DMS79 treated with DMSO at 0.1 percent for 48 hours (cell line): Measurements from ENCODE around the gene GFRA4.

Experiments
- DNase-seq: peaks from one replicate; lab custom pipeline; 2025; lab: John Stamatoyannopoulos, UW

GFRA4 gene

GRCh38 chr20:3652676-3653596 is 10.3 kb downstream of the GFRA4 start:
- DNase-seq, result peak; percentile 43

DNA sequence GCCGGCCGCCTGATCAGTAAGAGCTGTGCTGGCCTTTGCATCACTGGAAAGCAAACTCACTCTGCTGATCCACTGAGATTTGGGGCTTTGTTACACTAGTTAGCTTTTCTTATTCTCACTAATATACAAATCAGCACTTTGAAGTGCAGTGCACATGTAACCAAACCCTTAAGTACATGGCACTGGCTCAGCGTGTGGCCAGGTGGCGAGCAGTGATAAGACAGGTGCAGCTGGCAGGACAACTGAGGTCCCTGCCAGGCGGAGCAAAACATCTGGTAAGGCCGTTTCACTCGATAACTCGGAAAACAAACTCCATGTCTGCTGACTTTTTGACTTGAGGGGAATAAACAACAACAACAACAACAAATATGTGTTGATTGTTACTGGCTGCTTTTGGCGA is 11.0 kb downstream of the GFRA4 start:
- DNase-seq, result peak; percentile 78

GRCh38 chr20:3651204-3651962 is 11.8 kb downstream of the GFRA4 start:
- peak; percentile 40 for DNase-seq

DNA sequence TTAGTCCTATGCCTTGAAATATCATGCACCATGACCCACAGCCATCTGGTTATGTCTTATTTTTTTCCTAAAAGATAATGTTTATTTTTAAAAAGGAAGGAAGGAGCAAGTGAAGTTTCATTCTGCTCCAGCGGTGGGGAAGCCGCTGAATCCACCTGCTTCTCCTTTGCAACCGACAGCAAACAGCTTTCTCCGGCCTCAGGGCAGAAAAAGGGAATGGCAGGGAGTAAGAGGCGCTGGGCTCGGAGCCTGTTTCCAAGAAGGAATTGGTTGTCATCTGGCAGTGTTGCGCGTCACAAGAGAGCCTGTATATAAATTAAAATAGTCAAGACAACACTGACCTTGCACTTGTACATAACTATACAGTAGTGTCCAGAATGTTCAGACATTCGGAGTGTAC is 14.2 kb downstream of the GFRA4 start:
- DNase-seq, result peak; percentile 29

DNA sequence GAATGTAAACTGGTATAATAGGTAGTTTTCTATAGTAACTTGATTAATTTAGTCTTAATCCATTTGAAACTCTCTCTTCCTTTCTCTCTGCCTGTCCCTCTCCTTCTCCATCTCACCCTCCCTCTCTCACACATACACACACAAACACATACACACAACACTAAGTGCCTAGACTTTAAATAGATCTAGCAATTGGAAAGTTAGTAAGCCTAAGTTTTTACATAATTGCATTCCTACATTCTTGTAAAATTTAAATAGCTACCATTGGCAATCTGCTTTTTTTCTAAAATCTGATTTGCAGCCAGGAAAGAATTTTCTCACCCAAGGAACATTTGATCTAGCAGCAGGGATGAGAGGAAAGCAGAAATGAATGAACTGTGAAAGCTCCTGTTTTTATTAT is 15.7 kb downstream of the GFRA4 start:
- no peak for DNase-seq

- DNase-seq, result no peak
Observed at GRCh38 chr20:3646651-3647050, 16.5 kb downstream of the GFRA4 start.

DNA sequence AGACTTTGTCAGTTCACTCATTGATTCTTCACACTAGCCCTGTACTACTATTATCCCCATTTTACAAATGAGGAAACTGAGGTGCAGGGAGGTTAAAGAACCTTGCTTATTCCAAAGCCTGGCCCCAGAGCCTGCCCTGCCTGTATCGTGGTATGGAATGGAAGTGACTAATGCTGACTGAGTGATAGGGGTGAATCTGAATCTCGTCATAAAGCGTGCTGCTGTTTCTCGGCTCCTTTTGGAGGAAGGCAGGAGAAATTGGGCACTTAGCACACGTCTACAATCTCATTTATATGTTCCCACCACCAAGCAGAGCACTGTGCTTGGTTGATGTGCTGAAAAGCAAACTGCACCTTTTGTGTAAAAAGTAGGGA is 17.1 kb downstream of the GFRA4 start:
- DNase-seq, result no peak

DNA sequence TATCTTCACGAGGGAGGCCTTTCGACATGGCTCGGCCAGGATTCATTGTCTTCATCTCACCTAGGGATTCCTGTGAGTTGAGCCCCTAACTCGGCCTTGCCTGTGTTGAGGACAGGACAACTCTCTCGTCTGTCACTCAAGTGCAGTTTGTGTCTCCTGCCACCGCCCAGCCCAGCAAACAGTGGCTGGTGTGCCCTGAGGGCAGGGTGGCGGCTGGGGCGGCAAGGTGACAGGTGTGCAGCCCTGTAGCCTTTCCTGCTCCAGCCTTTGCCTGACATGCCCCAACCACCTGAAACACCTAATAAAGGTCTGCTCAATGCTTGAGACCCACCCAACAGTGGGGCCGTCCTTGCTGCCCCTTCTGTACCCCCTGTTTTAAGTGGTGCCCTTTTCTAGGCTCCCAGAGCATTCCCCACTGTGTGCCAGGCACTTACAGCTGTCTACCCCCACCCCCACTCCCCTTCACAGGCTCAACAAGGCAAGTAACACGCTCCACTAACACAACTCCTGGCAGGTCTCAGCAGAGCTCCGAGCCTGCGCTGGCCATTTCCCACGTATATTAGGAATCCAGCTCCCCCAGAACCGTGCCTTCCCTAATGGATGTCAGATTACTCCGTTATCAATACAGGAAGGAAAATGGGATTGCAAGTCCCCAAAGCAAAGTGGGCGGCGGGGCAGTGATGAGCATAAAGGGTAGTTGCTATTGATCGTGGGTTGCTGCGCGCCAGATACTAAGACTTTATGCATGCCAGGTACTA is 17.7 kb downstream of the GFRA4 start:
- DNase-seq, result peak; percentile 38

GRCh38 chr20:3640259-3640658 is 22.9 kb downstream of the GFRA4 start:
- no peak for DNase-seq

DNA sequence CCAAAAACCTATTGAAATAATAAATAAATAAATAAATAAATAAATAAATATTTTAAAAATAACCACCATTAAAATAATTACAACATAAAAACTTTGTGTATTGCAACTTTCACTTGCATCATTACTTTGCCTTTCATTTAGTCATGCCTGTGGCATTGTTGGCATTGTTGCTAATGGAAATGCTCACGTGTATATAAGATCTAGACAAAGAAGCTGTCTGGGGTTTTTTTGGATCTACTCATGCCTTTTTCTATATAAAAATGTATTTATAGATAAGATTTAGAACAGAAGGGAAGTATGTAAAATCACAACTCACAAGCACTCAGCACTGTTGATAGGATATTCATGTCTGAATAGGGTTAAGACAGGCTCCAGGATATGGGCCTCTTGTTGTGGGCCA is 27.9 kb downstream of the GFRA4 start:
- no peak for DNase-seq

DNA sequence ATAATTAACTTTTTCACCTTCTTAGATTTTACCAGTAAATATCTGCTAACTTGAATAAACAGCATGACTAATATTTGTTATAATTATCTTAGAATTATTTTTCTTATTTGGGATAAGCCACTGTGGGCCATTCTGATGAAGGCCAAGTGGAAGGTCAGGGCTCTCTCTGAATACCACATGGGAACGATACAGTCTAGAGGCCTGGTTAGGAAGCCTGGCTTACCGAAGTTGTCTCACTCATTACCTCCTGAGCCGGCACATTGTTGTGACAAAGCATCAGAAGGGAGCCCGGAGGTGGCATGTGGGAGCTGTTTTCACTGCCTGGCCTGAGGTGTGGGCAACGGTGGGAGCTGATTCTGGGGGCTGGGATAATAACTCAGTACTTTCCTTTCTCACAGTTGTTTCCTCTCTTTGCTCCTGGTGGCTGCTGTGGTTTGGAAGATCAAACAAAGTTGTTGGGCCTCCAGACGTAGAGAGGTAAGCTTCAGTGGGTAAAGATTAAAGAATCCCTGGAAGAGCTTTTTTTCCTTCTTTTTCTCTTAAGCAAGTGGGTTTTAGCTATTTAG is 29.2 kb downstream of the GFRA4 start:
- no peak for DNase-seq

GRCh38 chr20:3632311-3633004 is 30.7 kb downstream of the GFRA4 start:
- DNase-seq, result no peak

GRCh38 chr20:3631534-3631933 is 31.7 kb downstream of the GFRA4 start:
- DNase-seq, result no peak

GRCh38 chr20:3630429-3630828 is 32.8 kb downstream of the GFRA4 start:
- DNase-seq, result no peak

DNA sequence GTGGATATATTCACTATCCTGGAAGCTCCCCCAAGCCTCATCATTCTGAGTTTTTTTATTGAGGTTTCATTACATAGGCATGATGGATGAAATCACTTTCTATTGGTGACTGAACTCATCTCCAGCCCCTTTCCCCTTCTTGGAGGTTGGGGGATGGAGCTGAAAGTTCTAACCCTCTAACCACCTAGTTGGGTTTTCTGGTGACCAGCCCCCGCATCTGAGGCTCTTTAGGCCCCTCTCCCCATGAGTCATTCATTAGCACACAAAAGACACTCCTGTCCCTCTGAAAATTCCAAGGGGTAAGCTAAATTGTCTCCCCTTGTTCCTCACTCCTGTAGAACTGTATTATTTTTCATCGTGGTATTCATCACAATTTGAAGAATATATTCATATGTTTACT is 33.3 kb downstream of the GFRA4 start:
- no peak for DNase-seq

GRCh38 chr20:3628502-3629314 is 34.5 kb downstream of the GFRA4 start:
- no peak for DNase-seq

DNA sequence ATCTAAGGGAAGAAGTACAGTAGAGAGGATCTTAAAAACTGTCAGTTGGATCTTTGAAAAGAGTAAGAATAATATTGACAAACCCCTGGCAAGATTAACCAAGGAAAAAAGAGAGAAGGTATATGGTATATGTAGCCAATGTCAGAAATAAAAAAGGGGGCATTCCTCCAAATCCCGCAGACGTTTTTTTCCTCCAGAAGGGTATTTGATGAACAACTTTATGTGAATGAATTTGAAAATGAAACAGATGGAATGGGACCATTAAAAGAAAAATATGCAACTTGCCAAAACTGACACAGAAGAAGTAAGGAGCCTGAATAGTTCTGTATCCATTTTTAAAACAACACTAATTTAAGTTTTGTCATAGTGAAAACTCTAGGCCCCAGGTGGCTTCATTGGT is 35.7 kb downstream of the GFRA4 start:
- DNase-seq, result no peak

DNA sequence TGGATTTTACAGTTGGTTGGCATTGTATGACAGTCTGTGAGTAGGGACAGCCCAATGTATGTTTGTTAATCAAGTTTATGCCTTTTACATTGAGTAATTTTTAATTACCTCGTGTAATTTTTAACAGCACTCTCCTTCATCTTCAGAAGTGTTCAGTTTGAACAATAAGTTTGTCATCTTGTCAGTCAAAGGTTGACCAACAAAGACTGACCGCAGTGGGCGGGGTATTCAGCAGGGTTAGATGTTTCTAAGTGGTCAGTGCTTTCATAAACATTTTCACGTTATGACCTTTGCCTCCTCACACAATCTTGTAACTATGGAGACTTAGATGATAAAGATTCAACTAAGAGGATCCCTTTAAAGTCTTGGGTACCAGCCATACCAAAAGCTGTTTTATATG is 40.8 kb downstream of the GFRA4 start:
- DNase-seq, result no peak

DNA sequence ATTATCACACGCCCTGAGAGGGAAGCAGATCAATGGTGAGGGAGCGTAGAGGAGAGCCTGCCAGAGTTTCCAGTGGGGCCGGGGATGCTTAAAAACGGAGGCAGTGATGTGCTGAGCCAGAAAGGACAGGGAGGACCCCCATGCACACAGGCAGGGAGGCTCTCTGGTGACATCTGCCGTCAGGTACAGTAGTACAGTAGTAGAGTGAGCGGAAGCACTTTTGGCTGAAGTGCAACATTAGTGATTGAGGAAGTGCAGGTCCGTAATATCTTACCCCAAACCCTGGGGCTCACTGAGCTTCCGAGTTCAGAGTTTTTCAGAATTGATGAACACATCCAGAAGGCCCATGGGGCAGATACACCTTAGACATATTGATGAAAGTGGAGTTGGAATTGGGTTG is 42.1 kb downstream of the GFRA4 start:
- DNase-seq, result no peak

DNA sequence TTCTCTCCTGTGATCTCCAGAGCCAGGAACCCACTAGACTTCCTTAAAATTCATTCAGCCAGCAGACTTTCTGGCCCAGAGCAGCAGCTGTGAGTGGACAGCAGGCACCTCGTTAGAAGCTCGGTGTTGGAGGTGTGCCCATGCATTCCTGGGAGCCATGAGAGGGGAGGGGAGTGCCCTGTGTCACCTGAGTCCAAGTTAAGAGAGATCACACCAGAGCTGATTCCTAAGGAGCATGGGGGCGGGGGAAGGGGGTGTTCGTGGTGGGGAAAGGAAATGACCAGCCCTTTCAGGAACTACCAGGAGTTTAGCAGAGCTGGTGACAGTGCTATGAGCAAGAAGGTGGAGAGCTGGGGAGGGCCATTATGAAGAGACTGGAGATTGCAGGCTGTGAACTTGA is 46.9 kb downstream of the GFRA4 start:
- DNase-seq, result peak; percentile 76
